Muscle of leg (tissue), 11 donors: ENCODE data around the gene MOSPD3. TPM values are rescaled to one million over a fixed set of nuclear protein-coding genes. Genes with fewer than 3 reads are reported as not detected.

Source experiments
- DNase-seq: peaks from one replicate; pipeline ENCODE4 v3.0.0; 2013
- H3K27ac ChIP-seq: one replicate; pipeline ENCODE4 v1.5.1; 2013; ENCODE audit warnings: mild to moderate bottlenecking, low read length, control low read depth
- H3K27me3 ChIP-seq: one replicate; pipeline ENCODE4 v1.6.1; 2013; ENCODE audit warnings: low read length; ENCODE audit not compliant: control insufficient read depth, insufficient read depth
- H3K36me3 ChIP-seq: one replicate; pipeline ENCODE4 v1.6.1; 2013; ENCODE audit warnings: low read length; ENCODE audit not compliant: control insufficient read depth, insufficient read depth
- H3K4me1 ChIP-seq: one replicate; pipeline ENCODE4 v1.6.1; 2013; ENCODE audit warnings: low read length; ENCODE audit not compliant: control insufficient read depth, insufficient read depth
- H3K4me3 ChIP-seq: one replicate; pipeline ENCODE4 v1.5.1; 2013; ENCODE audit warnings: low read length, control low read depth
- H3K9me3 ChIP-seq: replicated peaks from 2 replicates; pipeline ENCODE4 v1.6.1; 2013; ENCODE audit warnings: low read depth, low read length; ENCODE audit not compliant: control insufficient read depth
- WGBS: methylation state at CpG from one replicate; pipeline ENCODE4 v1.1.5; 2013; ENCODE audit warnings: missing lambda C conversion rate; ENCODE audit not compliant: insufficient coverage; 5-methylcytosine and 5-hydroxymethylcytosine counted together
- polyA plus RNA-seq, 8 donors: library from polyadenylated mRNA; unstranded; fragments of 120-200 nt; gene quantifications; one replicate each; pipeline versions ENCODE4 v1.2.1 to v1.2.3, GENCODE V29; 2013; ENCODE audit warnings: inconsistent platforms in 1 of 8, low replicate concordance in 1 of 8; ENCODE audit not compliant: insufficient read length in 8 of 8, insufficient read depth in 1 of 8
- total RNA-seq: library from RNA; stranded (reverse); fragments of 120-200 nt; gene quantifications from one replicate; pipeline ENCODE4 v1.2.4, GENCODE V29; 2013

MOSPD3 gene
- total and polyA plus RNA-seq, 9 donors = 7.1 to 23.5 (median 17.5) TPM

DNA sequence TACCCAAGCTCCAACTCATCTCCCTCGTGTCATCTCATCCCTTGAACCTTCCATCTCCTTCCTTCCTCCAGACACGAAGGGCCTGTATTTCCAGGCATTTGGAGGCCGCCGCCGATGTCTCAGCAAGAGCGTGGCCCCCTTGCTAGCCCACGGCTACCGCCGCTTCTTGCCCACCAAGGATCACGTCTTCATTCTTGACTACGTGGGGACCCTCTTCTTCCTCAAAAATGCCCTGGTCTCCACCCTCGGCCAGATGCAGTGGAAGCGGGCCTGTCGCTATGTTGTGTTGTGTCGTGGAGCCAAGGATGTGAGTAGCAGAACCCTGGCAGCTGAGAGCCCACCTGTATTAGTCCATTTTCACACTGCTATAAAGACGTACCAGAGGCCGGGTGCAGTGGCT lies 20.7 kb upstream of the MOSPD3 start:
- H3K4me1 ChIP-seq = peaks cover 14% of the 10 kb centered on the region
- H3K36me3 ChIP-seq = no peaks in the 10 kb centered on the region
- no peak overlapping the region for H3K4me3 ChIP-seq
- H3K27ac ChIP-seq = no peak overlapping the region
- 90% methylated on average over 16 of the region's 17 CpGs for WGBS
- H3K27me3 ChIP-seq = peaks cover 10% of the 10 kb centered on the region
- no peaks in the 10 kb centered on the region for H3K9me3 ChIP-seq
- no peak for DNase-seq

DNA sequence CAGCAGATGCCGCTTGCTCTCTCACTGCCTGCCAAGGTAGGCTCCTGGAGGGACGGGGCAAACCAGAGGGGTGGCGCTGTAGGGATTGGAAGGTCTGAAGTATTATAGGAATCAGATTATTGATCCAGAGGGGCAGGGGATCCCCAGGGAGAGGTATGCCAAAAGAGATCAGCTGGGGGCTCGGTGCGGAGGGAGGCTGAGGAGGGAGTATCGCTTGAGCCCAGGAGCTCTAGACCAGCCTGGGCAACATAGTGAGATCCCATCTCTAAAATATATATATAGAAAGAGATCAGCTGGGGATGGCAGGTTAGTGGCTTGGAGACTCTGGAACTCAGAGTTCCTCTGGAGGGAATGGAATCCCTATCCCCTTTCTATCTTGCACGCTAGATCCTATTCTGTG lies 17.2 kb upstream of the MOSPD3 start:
- DNase-seq = no peak
- Histone ChIP-seq H3K27me3 (peaks cover 1% of the 10 kb centered on the region), H3K4me1 (peaks cover 3% of the 10 kb centered on the region), H3K4me3 (no peak overlapping the region), H3K36me3 (no peaks in the 10 kb centered on the region), H3K9me3 (no peaks in the 10 kb centered on the region), H3K27ac (no peak overlapping the region)
- 100% methylated on average over 3 of the region's 7 CpGs for WGBS

DNA sequence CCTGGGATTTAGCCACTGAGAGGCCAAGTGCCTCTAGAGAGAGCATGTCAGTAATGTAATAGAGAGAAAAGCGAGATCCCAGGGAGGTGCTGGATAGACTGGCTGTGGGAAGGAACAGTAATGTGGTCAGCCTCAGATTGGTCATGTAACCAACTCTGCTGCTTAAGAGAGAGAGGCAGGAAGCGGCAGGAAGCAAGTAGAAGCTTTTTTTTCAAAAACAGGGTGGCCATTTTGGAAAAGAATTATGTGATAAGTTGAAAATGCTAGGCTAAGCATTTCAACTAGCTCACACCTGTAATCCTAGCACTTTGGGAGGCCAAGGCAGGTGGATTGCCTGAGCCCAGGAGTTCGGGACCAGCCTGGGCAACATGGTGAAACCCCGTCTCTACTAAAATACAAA lies 13.9 kb upstream of the MOSPD3 start:
- DNase-seq = no peak
- WGBS = 52% methylated on average over 2 of the region's 4 CpGs
- Histone ChIP-seq H3K4me1 (peaks cover 12% of the 10 kb centered on the region), H3K4me3 (no peak overlapping the region), H3K9me3 (no peaks in the 10 kb centered on the region), H3K27me3 (no peaks in the 10 kb centered on the region), H3K27ac (no peak overlapping the region), H3K36me3 (no peaks in the 10 kb centered on the region)

DNA sequence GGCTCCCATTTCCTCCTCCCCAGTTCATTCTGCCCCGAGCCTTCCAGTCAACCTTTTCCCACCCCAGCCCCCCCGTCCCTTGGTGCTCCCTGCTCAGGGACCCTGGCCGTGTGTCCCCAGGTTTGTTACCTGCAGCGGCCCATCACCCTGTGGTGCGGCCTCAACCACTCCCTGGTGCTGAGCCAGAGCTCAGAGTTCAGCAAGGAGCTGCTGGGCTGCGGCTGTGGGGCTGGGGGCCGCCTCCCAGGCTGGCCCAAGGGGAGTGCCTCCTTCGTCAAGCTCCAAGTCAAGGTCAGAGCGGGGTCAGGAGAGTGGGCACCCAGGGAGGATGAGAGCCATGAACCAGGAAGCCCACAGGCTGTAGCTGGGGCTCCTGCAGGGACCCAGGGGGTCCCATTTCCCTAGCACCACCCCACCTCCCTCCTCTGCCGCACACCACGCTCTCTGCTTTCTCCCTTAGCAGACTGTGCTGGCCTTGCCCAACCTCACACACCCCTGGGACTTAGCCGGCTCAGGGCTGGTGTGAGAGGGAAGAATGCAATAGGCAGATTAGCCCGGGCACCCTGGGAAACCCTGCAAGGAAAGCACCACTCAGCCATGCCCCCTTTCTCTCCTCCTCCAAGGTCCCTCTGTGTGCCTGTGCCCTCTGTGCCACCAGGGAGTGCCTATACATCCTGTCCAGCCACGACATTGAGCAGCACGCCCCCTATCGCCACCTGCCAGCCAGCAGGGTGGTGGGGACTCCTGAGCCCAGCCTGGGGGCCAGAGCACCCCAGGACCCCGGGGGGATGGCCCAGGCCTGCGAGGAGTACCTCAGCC lies 12.2 kb upstream of the MOSPD3 start:
- peaks cover 7% of the 10 kb centered on the region for H3K27me3 ChIP-seq
- DNase-seq = no peak
- H3K36me3 ChIP-seq = no peaks in the 10 kb centered on the region
- H3K4me3 ChIP-seq = no peak overlapping the region
- 69% methylated on average over 12 of the region's 18 CpGs for WGBS
- H3K27ac ChIP-seq = no peak overlapping the region
- peaks cover 25% of the 10 kb centered on the region for H3K4me1 ChIP-seq
- H3K9me3 ChIP-seq = no peaks in the 10 kb centered on the region

DNA sequence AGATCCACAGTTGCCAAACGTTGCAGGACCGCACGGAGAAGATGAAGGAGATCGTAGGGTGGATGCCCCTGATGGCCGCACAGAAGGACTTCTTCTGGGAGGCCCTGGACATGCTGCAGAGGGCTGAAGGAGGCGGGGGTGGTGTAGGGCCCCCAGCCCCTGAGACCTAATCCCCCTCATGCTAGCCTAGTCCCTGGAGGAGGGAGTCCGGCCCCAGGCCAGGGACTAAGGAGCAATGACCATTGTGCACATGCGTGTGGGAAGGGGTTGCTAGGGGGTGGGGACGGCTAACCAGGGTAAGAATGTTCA lies 11.7 kb upstream of the MOSPD3 start:
- no peak overlapping the region for H3K4me3 ChIP-seq
- DNase-seq = no peak
- WGBS = 64% methylated on average over 5 of the region's 9 CpGs

DNA sequence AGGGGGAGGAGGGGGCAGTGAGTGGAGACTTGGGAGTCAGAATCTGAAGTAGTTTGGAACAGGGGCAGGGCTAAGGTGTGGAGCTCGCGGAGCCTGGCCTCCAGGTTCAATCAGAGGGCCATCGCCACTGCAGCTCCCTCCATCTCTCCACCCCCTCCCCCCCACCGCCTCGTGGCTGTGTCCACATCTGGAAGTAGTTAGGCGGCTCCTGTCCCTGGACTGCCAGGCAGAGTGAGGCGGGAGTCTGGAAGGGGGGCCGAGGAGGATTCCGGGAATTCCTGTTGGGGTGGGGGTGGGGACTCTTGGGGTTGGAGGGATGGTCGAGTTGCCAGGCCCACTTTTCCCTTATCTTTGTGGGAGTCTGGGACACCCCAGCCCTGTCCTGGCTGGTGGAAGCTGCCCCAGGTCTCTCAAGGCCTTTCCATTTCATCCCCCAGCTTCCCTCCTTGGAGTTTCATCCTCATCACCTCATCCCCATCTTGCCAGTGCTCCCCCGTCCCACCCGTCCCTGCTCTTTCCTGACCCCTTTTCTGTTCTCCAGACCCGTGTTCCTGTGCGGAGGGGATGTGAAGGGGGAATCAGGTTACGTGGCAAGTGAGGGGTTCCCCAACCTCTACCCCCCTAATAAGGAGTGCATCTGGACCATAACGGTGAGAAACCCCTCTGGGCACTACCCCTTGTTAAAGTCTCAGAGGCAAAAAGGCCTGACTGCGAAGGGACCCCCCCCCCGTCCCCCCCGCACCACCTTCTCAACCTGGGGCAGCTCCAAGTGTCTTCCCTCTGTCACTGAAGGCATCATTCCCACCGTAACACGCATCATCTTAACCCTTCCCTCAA lies 9.2 kb upstream of the MOSPD3 start:
- Histone ChIP-seq H3K9me3 (no peaks in the 10 kb centered on the region), H3K4me1 (peaks cover 36% of the 10 kb centered on the region), H3K36me3 (peaks cover 13% of the 10 kb centered on the region), H3K4me3 (peak overlapping the region; percentile 79), H3K27ac (peak overlapping the region; percentile 90), H3K27me3 (peaks cover 19% of the 10 kb centered on the region)
- DNase-seq = peak; percentile 96
- 6% methylated on average over 8 of the region's 21 CpGs for WGBS

More for the DNA sequence above, 11.7 kb upstream of the MOSPD3 start:
- H3K9me3 ChIP-seq = no peaks in the 10 kb centered on the region
- no peak overlapping the region for H3K27ac ChIP-seq
- H3K36me3 ChIP-seq = peaks cover 2% of the 10 kb centered on the region
- H3K4me1 ChIP-seq = peaks cover 30% of the 10 kb centered on the region
- peaks cover 12% of the 10 kb centered on the region for H3K27me3 ChIP-seq

DNA sequence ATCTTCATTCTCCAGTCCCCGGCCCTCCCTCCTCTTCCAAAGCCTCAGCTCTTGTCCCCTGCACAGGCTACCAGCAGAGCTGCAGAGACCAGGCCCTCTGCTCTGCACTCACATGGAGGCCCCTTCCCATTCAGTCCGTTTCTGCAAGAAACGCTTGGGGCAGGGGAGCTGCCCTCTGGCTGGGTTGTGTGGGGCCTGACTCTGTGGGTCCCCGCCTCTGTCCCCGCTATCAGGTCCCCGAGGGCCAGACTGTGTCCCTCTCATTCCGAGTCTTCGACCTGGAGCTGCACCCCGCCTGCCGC lies 8.7 kb upstream of the MOSPD3 start:
- H3K9me3 ChIP-seq = no peaks in the 10 kb centered on the region
- H3K27ac ChIP-seq = peak overlapping the region; percentile 90
- 4% methylated on average over 10 of the region's 10 CpGs for WGBS
- peak; percentile 60 for DNase-seq
- peaks cover 13% of the 10 kb centered on the region for H3K36me3 ChIP-seq
- peaks cover 36% of the 10 kb centered on the region for H3K4me1 ChIP-seq
- peak overlapping the region; percentile 79 for H3K4me3 ChIP-seq
- peaks cover 19% of the 10 kb centered on the region for H3K27me3 ChIP-seq

DNA sequence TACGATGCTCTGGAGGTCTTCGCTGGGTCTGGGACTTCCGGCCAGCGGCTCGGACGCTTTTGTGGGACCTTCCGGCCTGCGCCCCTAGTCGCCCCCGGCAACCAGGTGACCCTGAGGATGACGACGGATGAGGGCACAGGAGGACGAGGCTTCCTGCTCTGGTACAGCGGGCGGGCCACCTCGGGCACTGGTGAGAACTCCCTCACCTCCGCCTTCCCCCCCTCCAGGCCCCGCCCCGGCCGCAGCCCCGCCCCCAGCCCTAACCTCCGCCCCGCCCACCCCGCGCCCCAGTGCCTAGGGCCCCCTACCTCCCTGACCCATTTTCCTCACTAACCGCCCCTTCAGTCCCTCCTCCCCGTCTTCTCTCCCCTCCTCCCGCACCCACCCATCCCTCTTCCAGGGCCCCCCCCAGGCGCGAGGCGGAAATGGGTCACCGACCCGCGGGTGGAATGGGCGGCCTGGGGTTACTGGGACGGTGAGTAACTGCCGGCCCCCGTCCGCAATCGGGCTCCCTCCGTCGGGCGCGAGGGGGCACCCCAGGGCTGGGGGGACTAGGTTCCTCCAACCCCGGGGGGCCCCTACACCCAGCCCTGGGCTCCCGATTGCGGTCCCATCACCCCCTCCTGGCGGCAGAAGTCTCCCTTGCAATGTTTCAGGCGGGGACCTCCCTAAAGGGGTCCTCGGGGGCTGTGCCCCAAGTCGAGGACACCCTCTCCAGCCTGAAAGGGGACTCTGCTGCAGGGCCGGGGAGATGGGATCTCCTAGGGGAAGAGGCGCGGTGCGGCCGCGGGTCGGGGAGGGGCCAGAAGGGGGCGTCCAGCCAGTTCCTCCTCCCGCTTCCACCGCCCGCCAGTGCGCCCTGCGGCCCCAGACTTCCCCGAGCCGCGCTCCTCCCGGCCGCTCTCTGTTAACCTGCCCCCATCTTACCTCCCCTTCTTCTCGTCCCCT lies 8.0 kb upstream of the MOSPD3 start:
- peak overlapping the region; percentile 90 for H3K27ac ChIP-seq
- no peaks in the 10 kb centered on the region for H3K9me3 ChIP-seq
- peaks cover 19% of the 10 kb centered on the region for H3K27me3 ChIP-seq
- peak overlapping the region; percentile 79 for H3K4me3 ChIP-seq
- peak; percentile 82 for DNase-seq
- under 1% methylated on average over 53 of the region's 70 CpGs for WGBS
- peaks cover 36% of the 10 kb centered on the region for H3K4me1 ChIP-seq
- H3K36me3 ChIP-seq = peaks cover 13% of the 10 kb centered on the region

DNA sequence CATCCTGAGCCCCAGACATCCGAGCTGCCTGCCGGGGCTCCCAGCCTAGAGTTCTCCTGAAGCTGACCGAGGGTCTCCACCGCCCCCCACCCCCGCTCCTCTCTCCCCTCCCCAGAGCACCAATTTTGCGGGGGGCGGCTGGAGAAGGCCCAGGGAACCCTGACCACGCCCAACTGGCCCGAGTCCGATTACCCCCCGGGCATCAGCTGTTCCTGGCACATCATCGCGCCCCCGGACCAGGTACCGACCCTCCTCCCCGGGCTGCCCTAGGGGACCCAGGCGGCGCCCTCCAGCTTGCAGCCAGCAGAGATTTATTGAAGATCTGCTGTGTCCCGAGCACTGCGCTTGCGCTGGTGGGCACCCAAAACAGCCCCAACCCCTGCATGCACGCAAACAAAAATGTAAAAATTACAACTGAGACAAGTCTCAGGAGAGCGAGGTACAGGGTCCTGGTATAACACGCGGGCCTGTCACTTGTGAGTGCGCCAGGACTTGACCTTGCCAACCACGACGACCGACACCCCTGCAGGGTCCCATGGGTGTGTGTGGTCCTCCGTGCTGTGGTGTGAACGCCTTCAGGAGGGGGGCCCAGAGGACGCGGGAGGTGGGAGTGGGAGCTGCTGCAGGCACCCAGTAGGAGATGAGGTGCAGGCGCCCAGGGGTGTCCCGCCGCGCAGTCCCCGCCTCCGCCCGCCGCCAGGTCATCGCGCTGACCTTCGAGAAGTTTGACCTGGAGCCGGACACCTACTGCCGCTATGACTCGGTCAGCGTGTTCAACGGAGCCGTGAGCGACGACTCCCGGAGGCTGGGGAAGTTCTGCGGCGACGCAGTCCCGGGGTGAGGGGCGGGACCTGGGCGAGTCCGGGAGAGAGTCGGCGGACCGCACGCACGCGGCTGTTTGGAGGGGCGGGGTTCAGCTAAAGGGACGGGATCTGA lies 7.1 kb upstream of the MOSPD3 start:
- peak overlapping the region; percentile 7 for H3K27ac ChIP-seq
- 14% methylated on average over 62 of the region's 68 CpGs for WGBS
- peaks cover 19% of the 10 kb centered on the region for H3K27me3 ChIP-seq
- peak overlapping the region; percentile 79 for H3K4me3 ChIP-seq
- no peaks in the 10 kb centered on the region for H3K9me3 ChIP-seq
- peaks cover 13% of the 10 kb centered on the region for H3K36me3 ChIP-seq
- no peak for DNase-seq
- H3K4me1 ChIP-seq = peaks cover 36% of the 10 kb centered on the region
